Stimulated activated naive CD8-positive, alpha-beta T cell treated with anti-CD3 and anti-CD28 coated beads, Interleukin-15, amount 100 ng/mL, for 72 hours (primary cell): Measurements from ENCODE around the gene CLOCK.

Experiments used
- ATAC-seq: fragments of 150-1000 bp; cut with Tn5 transposase; 2 replicates; pipeline ENCODE4 v1.10.0; 2021; ENCODE audit warnings: mild to moderate bottlenecking, moderate library complexity
- DNase-seq, 2 donors: peaks; one replicate each; pipeline ENCODE4 v3.0.0; 2021 to 2022
- H3K27ac Mint-ChIP-seq, 2 donors: one replicate each; pipeline ENCODE4 v1.8.0; 2022; ENCODE audit warnings: mild to moderate bottlenecking in 2 of 2, mixed read lengths in 2 of 2, moderate library complexity in 2 of 2
- H3K27me3 Mint-ChIP-seq: one replicate; pipeline ENCODE4 v1.8.0; 2022; ENCODE audit warnings: mixed read lengths
- H3K4me1 Mint-ChIP-seq: one replicate; pipeline ENCODE4 v1.8.0; 2022; ENCODE audit warnings: mild to moderate bottlenecking, mixed read lengths
- H3K4me3 Mint-ChIP-seq, 2 donors: one replicate each; pipeline ENCODE4 v1.8.0; 2022; ENCODE audit warnings: mild to moderate bottlenecking in 2 of 2, mixed read lengths in 2 of 2, moderate library complexity in 1 of 2
- H3K9me3 Mint-ChIP-seq, 2 donors: one replicate each; pipeline ENCODE4 v1.8.0; 2022; ENCODE audit warnings: mixed read lengths in 2 of 2

The CLOCK gene

GRCh38 chr4:55512922-55513571, 33.7 kb downstream of the CLOCK start:
- peaks cover 0 to 3% of the 10 kb centered on the region in 2 donors for H3K9me3 Mint-ChIP-seq
- DNase-seq (no peak), ATAC-seq (no peak)
- peaks cover 26% of the 10 kb centered on the region for H3K4me1 Mint-ChIP-seq
- no peaks in the 10 kb centered on the region for H3K27me3 Mint-ChIP-seq
- no peak overlapping the region for H3K27ac Mint-ChIP-seq
- no peak overlapping the region for H3K4me3 Mint-ChIP-seq

GRCh38 chr4:55512077-55512476, 34.6 kb downstream of the CLOCK start:
- no peak overlapping the region for H3K27ac Mint-ChIP-seq
- DNase-seq = no peak
- ATAC-seq = no peak
- H3K9me3 Mint-ChIP-seq = no peaks in the 10 kb centered on the region
- H3K27me3 Mint-ChIP-seq = no peaks in the 10 kb centered on the region
- peaks cover 26% of the 10 kb centered on the region for H3K4me1 Mint-ChIP-seq
- H3K4me3 Mint-ChIP-seq = no peak overlapping the region

- no peak for ATAC-seq
- H3K27ac Mint-ChIP-seq = no peak overlapping the region
- no peak overlapping the region for H3K4me3 Mint-ChIP-seq
These were observed 36.0 kb downstream of the CLOCK start for GRCh38 chr4:55510685-55511084.

GRCh38 chr4:55509266-55509665, 37.4 kb downstream of the CLOCK start:
- H3K27me3 Mint-ChIP-seq = no peaks in the 10 kb centered on the region
- H3K4me3 Mint-ChIP-seq = no peak overlapping the region
- H3K4me1 Mint-ChIP-seq = peaks cover 21% of the 10 kb centered on the region
- ATAC-seq (no peak), DNase-seq (no peak)
- H3K9me3 Mint-ChIP-seq = no peaks in the 10 kb centered on the region
- H3K27ac Mint-ChIP-seq = no peak overlapping the region

More at GRCh38 chr4:55510685-55511084, 36.0 kb downstream of the CLOCK start:
- peaks cover 21% of the 10 kb centered on the region for H3K4me1 Mint-ChIP-seq
- H3K27me3 Mint-ChIP-seq = no peaks in the 10 kb centered on the region
- H3K9me3 Mint-ChIP-seq = no peaks in the 10 kb centered on the region
- no peak for DNase-seq

GRCh38 chr4:55507612-55508011, 39.1 kb downstream of the CLOCK start:
- DNase-seq (no peak), ATAC-seq (no peak)
- Mint-ChIP-seq H3K27me3 (no peaks in the 10 kb centered on the region), H3K9me3 (no peaks in the 10 kb centered on the region), H3K27ac (no peak overlapping the region), H3K4me1 (peaks cover 28% of the 10 kb centered on the region), H3K4me3 (no peak overlapping the region)

GRCh38 chr4:55503169-55503568, 43.5 kb downstream of the CLOCK start:
- H3K27ac Mint-ChIP-seq = no peak overlapping the region

GRCh38 chr4:55500072-55500471, 46.6 kb downstream of the CLOCK start:
- Mint-ChIP-seq H3K27ac (peak overlapping the region in 1 of 2 donors; percentile 41), H3K4me3 (no peak overlapping the region), H3K27me3 (no peaks in the 10 kb centered on the region), H3K9me3 (no peaks in the 10 kb centered on the region), H3K4me1 (peaks cover 6% of the 10 kb centered on the region)
- DNase-seq (no peak), ATAC-seq (no peak)

More at GRCh38 chr4:55503169-55503568, 43.5 kb downstream of the CLOCK start:
- no peaks in the 10 kb centered on the region for H3K9me3 Mint-ChIP-seq
- no peaks in the 10 kb centered on the region for H3K27me3 Mint-ChIP-seq
- no peak overlapping the region for H3K4me3 Mint-ChIP-seq
- H3K4me1 Mint-ChIP-seq = peaks cover 6% of the 10 kb centered on the region
- ATAC-seq = peak; percentile 54
- no peak for DNase-seq

- no peak overlapping the region for H3K27ac Mint-ChIP-seq
- no peaks in the 10 kb centered on the region for H3K9me3 Mint-ChIP-seq
- ATAC-seq (no peak), DNase-seq (no peak)
- no peaks in the 10 kb centered on the region for H3K27me3 Mint-ChIP-seq
- H3K4me1 Mint-ChIP-seq = peaks cover 6% of the 10 kb centered on the region
- no peak overlapping the region for H3K4me3 Mint-ChIP-seq
These were observed 47.2 kb downstream of the CLOCK start for GRCh38 chr4:55499495-55499894.

GRCh38 chr4:55498051-55498450, 48.7 kb downstream of the CLOCK start:
- Mint-ChIP-seq H3K4me3 (no peak overlapping the region), H3K27ac (no peak overlapping the region), H3K9me3 (no peaks in the 10 kb centered on the region), H3K4me1 (peaks cover 3% of the 10 kb centered on the region), H3K27me3 (no peaks in the 10 kb centered on the region)
- DNase-seq (no peak), ATAC-seq (no peak)

- Mint-ChIP-seq H3K27me3 (no peaks in the 10 kb centered on the region), H3K9me3 (peaks cover 0 to 7% of the 10 kb centered on the region in 2 donors), H3K4me1 (no peaks in the 10 kb centered on the region), H3K27ac (no peak overlapping the region), H3K4me3 (no peak overlapping the region)
- DNase-seq (no peak), ATAC-seq (no peak)
These were observed 55.2 kb downstream of the CLOCK start for GRCh38 chr4:55491486-55491885.

- no peaks in the 10 kb centered on the region for H3K4me1 Mint-ChIP-seq
- peaks cover 0 to 7% of the 10 kb centered on the region in 2 donors for H3K9me3 Mint-ChIP-seq
- no peak for ATAC-seq
- no peaks in the 10 kb centered on the region for H3K27me3 Mint-ChIP-seq
- no peak overlapping the region for H3K4me3 Mint-ChIP-seq
- H3K27ac Mint-ChIP-seq = no peak overlapping the region
- no peak for DNase-seq
These were observed 58.0 kb downstream of the CLOCK start for GRCh38 chr4:55488716-55489115.

GRCh38 chr4:55485821-55486220, 60.9 kb downstream of the CLOCK start:
- no peaks in the 10 kb centered on the region for H3K27me3 Mint-ChIP-seq
- ATAC-seq = no peak
- no peak overlapping the region for H3K4me3 Mint-ChIP-seq
- no peaks in the 10 kb centered on the region for H3K4me1 Mint-ChIP-seq
- H3K27ac Mint-ChIP-seq = no peak overlapping the region
- H3K9me3 Mint-ChIP-seq = peaks cover 0 to 7% of the 10 kb centered on the region in 2 donors
- DNase-seq = no peak

- H3K4me3 Mint-ChIP-seq = no peak overlapping the region
- H3K9me3 Mint-ChIP-seq = no peaks in the 10 kb centered on the region
- no peak for DNase-seq
- H3K27ac Mint-ChIP-seq = no peak overlapping the region
- ATAC-seq = no peak
- no peaks in the 10 kb centered on the region for H3K4me1 Mint-ChIP-seq
- no peaks in the 10 kb centered on the region for H3K27me3 Mint-ChIP-seq
These were observed 63.4 kb downstream of the CLOCK start for GRCh38 chr4:55483315-55483714.

- no peak overlapping the region for H3K4me3 Mint-ChIP-seq
These were observed 71.1 kb downstream of the CLOCK start for GRCh38 chr4:55475394-55476243.

GRCh38 chr4:55469979-55470378, 76.7 kb downstream of the CLOCK start:
- Mint-ChIP-seq H3K9me3 (peaks cover 9% of the 10 kb centered on the region in 2 donors), H3K27me3 (no peaks in the 10 kb centered on the region), H3K4me1 (peaks cover 8% of the 10 kb centered on the region), H3K4me3 (no peak overlapping the region), H3K27ac (no peak overlapping the region)
- DNase-seq = no peak
- ATAC-seq = no peak

More at GRCh38 chr4:55475394-55476243, 71.1 kb downstream of the CLOCK start:
- H3K9me3 Mint-ChIP-seq = no peaks in the 10 kb centered on the region
- H3K27me3 Mint-ChIP-seq = no peaks in the 10 kb centered on the region
- peak; percentile 94 for ATAC-seq
- H3K4me1 Mint-ChIP-seq = peaks cover 13% of the 10 kb centered on the region
- peak; percentile 10 to 47 for DNase-seq
- no peak overlapping the region for H3K27ac Mint-ChIP-seq

GRCh38 chr4:55468724-55469123, 78.0 kb downstream of the CLOCK start:
- H3K27me3 Mint-ChIP-seq = no peaks in the 10 kb centered on the region
- H3K4me3 Mint-ChIP-seq = no peak overlapping the region
- DNase-seq (no peak), ATAC-seq (no peak)
- H3K27ac Mint-ChIP-seq = no peak overlapping the region
- no peaks in the 10 kb centered on the region for H3K4me1 Mint-ChIP-seq
- H3K9me3 Mint-ChIP-seq = peaks cover 9% of the 10 kb centered on the region in 2 donors
